Activated CD4-positive, alpha-beta T cell treated with anti-CD3 and anti-CD28 coated beads for 36 hours (primary cell): ENCODE measurements around the gene EPB41L4B. TPM values are rescaled to one million over a fixed set of nuclear protein-coding genes. Genes with fewer than 3 reads are reported as not detected.
"Not testable (repeated sequence)": the region's sequence is repeated elsewhere in the genome, so short reads cannot be mapped to it uniquely, and the experiment has no call there.

Experiments used
- ATAC-seq: fragments of 200-7000 bp; cut with Tn5 transposase; one replicate; pipeline ENCODE4 v1.10.0; 2021; ENCODE audit warnings: mild to moderate bottlenecking, moderate library complexity
- CTCF ChIA-PET: fragments of 350-600 bp; sonication (Branson Sonifier 250); formaldehyde crosslinking; loops from one replicate; lab custom pipeline; 2021; ENCODE audit warnings: antibody characterized with exemption; lab: Charles Lee
- POLR2A ChIA-PET: fragments of 350-600 bp; sonication (Branson Sonifier 250); formaldehyde crosslinking; loops from one replicate; lab custom pipeline; 2021; ENCODE audit warnings: antibody characterized with exemption, inconsistent platforms; lab: Charles Lee
- DNase-seq: peaks from one replicate; pipeline ENCODE4 v3.0.0-alpha.2; 2020
- H3K27ac Mint-ChIP-seq: one replicate; pipeline ENCODE4 v1.8.0; 2021; ENCODE audit warnings: mixed read lengths
- H3K27me3 Mint-ChIP-seq: one replicate; pipeline ENCODE4 v1.8.0; 2021; ENCODE audit warnings: mixed read lengths
- H3K36me3 Mint-ChIP-seq: one replicate; pipeline ENCODE4 v1.8.0; 2021; ENCODE audit warnings: low read depth, mixed read lengths
- H3K4me1 Mint-ChIP-seq: one replicate; pipeline ENCODE4 v1.8.0; 2021; ENCODE audit warnings: mixed read lengths
- H3K4me3 Mint-ChIP-seq: one replicate; pipeline ENCODE4 v1.8.0; 2021; ENCODE audit warnings: mild to moderate bottlenecking, moderate library complexity, mixed read lengths
- H3K9me3 Mint-ChIP-seq: one replicate; pipeline ENCODE4 v1.8.0; 2021; ENCODE audit warnings: low read depth, mixed read lengths
- intact Hi-C, 2 experiments: fragments of 100-400 bp; cut with DNase I in 1 of 2; cut with micrococcal nuclease in 1 of 2; formaldehyde crosslinking; loops; one replicate each; pipeline versions ENCODE4 v1.14.2 to v1.15.1; 2022 to 2024; cut with DNase I, micrococcal nuclease
- total RNA-seq, 2 experiments: library from RNA; stranded (reverse); gene quantifications; one replicate each; pipeline ENCODE4 v1.2.3, GENCODE V29; 2021

EPB41L4B gene
- total RNA-seq, 2 experiments from 2014 or later, result 0.23 to 0.33 TPM

GRCh38 chr9:109341561-109341960 lies 20.7 kb upstream of the EPB41L4B start:
- no peak for ATAC-seq
- H3K27ac Mint-ChIP-seq, result no peak overlapping the region
- CTCF ChIA-PET, result interaction anchor here (0.6 to 1.2 kb wide), 2 partner anchors 129 to 152 kb away, joined by 3 read pairs; no protein-coding TSS in a partner anchor
- intact Hi-C loops, result no loop called here
- H3K4me3 Mint-ChIP-seq, result no peak overlapping the region
- no peaks in the 10 kb centered on the region for H3K9me3 Mint-ChIP-seq
- no peaks in the 10 kb centered on the region for H3K4me1 Mint-ChIP-seq
- DNase-seq, result no peak
- POLR2A ChIA-PET, result no interaction called here
- no peaks in the 10 kb centered on the region for H3K36me3 Mint-ChIP-seq
- H3K27me3 Mint-ChIP-seq, result no peaks in the 10 kb centered on the region

GRCh38 chr9:109340979-109341378 lies 20.1 kb upstream of the EPB41L4B start:
- H3K9me3 Mint-ChIP-seq, DNase-seq, H3K4me3 Mint-ChIP-seq, H3K27ac Mint-ChIP-seq, ATAC-seq, H3K4me1 Mint-ChIP-seq, POLR2A ChIA-PET, H3K36me3 Mint-ChIP-seq, intact Hi-C loops, H3K27me3 Mint-ChIP-seq: not testable (repeated sequence)
- CTCF ChIA-PET, result interaction anchor here (1.2 kb wide), 1 partner anchor 129 kb away, joined by 3 read pairs; no protein-coding TSS in a partner anchor

GRCh38 chr9:109336409-109336808 lies 15.6 kb upstream of the EPB41L4B start:
- intact Hi-C loops, result no loop called here
- CTCF ChIA-PET, result no interaction called here

GRCh38 chr9:109335929-109336328 lies 15.1 kb upstream of the EPB41L4B start:
- CTCF ChIA-PET, result no interaction called here
- H3K4me3 Mint-ChIP-seq, result no peak overlapping the region
- intact Hi-C loops, result no loop called here
- POLR2A ChIA-PET, result no interaction called here
- no peaks in the 10 kb centered on the region for H3K4me1 Mint-ChIP-seq
- no peaks in the 10 kb centered on the region for H3K9me3 Mint-ChIP-seq
- DNase-seq (no peak), ATAC-seq (no peak)
- no peak overlapping the region for H3K27ac Mint-ChIP-seq
- peaks cover 4% of the 10 kb centered on the region for H3K27me3 Mint-ChIP-seq
- no peaks in the 10 kb centered on the region for H3K36me3 Mint-ChIP-seq

More at GRCh38 chr9:109336409-109336808, 15.6 kb upstream of the EPB41L4B start:
- no peaks in the 10 kb centered on the region for H3K9me3 Mint-ChIP-seq
- no peaks in the 10 kb centered on the region for H3K36me3 Mint-ChIP-seq
- H3K27ac Mint-ChIP-seq, result no peak overlapping the region
- DNase-seq (no peak), ATAC-seq (no peak)
- H3K27me3 Mint-ChIP-seq, result peaks cover 4% of the 10 kb centered on the region
- no peak overlapping the region for H3K4me3 Mint-ChIP-seq
- POLR2A ChIA-PET, result no interaction called here
- H3K4me1 Mint-ChIP-seq, result no peaks in the 10 kb centered on the region

GRCh38 chr9:109335121-109335520 lies 14.3 kb upstream of the EPB41L4B start:
- Mint-ChIP-seq H3K4me1 (no peaks in the 10 kb centered on the region), H3K27ac (no peak overlapping the region), H3K36me3 (no peaks in the 10 kb centered on the region), H3K4me3 (no peak overlapping the region), H3K9me3 (no peaks in the 10 kb centered on the region), H3K27me3 (peaks cover 5% of the 10 kb centered on the region)
- DNase-seq (no peak), ATAC-seq (no peak)
- intact Hi-C loops, result no loop called here
- CTCF ChIA-PET, result no interaction called here
- POLR2A ChIA-PET, result no interaction called here

- ATAC-seq (no peak), DNase-seq (no peak)
- H3K27me3 Mint-ChIP-seq, result peaks cover 19% of the 10 kb centered on the region
- H3K4me3 Mint-ChIP-seq, result no peak overlapping the region
- POLR2A ChIA-PET, result no interaction called here
- no peaks in the 10 kb centered on the region for H3K9me3 Mint-ChIP-seq
- CTCF ChIA-PET, result no interaction called here
- no peaks in the 10 kb centered on the region for H3K4me1 Mint-ChIP-seq
- H3K27ac Mint-ChIP-seq, result no peak overlapping the region
- no peaks in the 10 kb centered on the region for H3K36me3 Mint-ChIP-seq
- intact Hi-C loops, result no loop called here
Measured at GRCh38 chr9:109331353-109331752, 10.5 kb upstream of the EPB41L4B start.

- Mint-ChIP-seq H3K36me3 (no peaks in the 10 kb centered on the region), H3K4me1 (no peaks in the 10 kb centered on the region), H3K9me3 (no peaks in the 10 kb centered on the region), H3K27ac (no peak overlapping the region), H3K27me3 (peaks cover 21% of the 10 kb centered on the region), H3K4me3 (no peak overlapping the region)
- intact Hi-C loops, result loop anchor here in 1 of 2 experiments (10.0 kb wide), 1 partner anchor 395 kb away; the partner anchor contains the start of genes ABITRAM and ELP1
- POLR2A ChIA-PET, result no interaction called here
- CTCF ChIA-PET, result interaction anchor here (1.5 kb wide), 1 partner anchor 141 kb away, joined by 8 read pairs; no protein-coding TSS in a partner anchor
- DNase-seq, result no peak
- no peak for ATAC-seq
Measured at GRCh38 chr9:109329638-109330258, 8.9 kb upstream of the EPB41L4B start.

GRCh38 chr9:109328978-109329637 lies 8.2 kb upstream of the EPB41L4B start:
- ATAC-seq, result no peak
- intact Hi-C loops, result loop anchor here in 1 of 2 experiments (10.0 kb wide), 1 partner anchor 394 kb away; the partner anchor contains the start of genes ABITRAM and ELP1
- CTCF ChIA-PET, result interaction anchor here (1.5 kb wide), 1 partner anchor 141 kb away, joined by 8 read pairs; no protein-coding TSS in a partner anchor
- no peak for DNase-seq
- Mint-ChIP-seq H3K27me3 (peaks cover 21% of the 10 kb centered on the region), H3K4me1 (no peaks in the 10 kb centered on the region), H3K27ac (no peak overlapping the region), H3K4me3 (no peak overlapping the region), H3K9me3 (no peaks in the 10 kb centered on the region), H3K36me3 (no peaks in the 10 kb centered on the region)
- POLR2A ChIA-PET, result no interaction called here

GRCh38 chr9:109325089-109325488 lies 4.2 kb upstream of the EPB41L4B start:
- no peak overlapping the region for H3K27ac Mint-ChIP-seq
- no peak overlapping the region for H3K4me3 Mint-ChIP-seq

GRCh38 chr9:109323771-109324170 lies 2.9 kb upstream of the EPB41L4B start:
- ChIA-PET POLR2A (no interaction called here), CTCF (no interaction called here)
- DNase-seq (no peak), ATAC-seq (no peak)
- Mint-ChIP-seq H3K27me3 (peaks cover 34% of the 10 kb centered on the region), H3K27ac (no peak overlapping the region), H3K9me3 (no peaks in the 10 kb centered on the region), H3K4me3 (no peak overlapping the region), H3K4me1 (peaks cover 11% of the 10 kb centered on the region), H3K36me3 (no peaks in the 10 kb centered on the region)
- intact Hi-C loops, result loop anchor here (5.0 to 10.0 kb wide), 3 partner anchors 89 to 471 kb away; partner anchors contain the start of genes ABITRAM (in 1 of the 2) and ELP1 (in 1 of the 2)

More at GRCh38 chr9:109325089-109325488, 4.2 kb upstream of the EPB41L4B start:
- DNase-seq (no peak), ATAC-seq (no peak)
- H3K27me3 Mint-ChIP-seq, result peaks cover 30% of the 10 kb centered on the region
- POLR2A ChIA-PET, result no interaction called here
- CTCF ChIA-PET, result interaction anchor here (0.6 kb wide), 1 partner anchor 26 kb away, joined by 3 read pairs; no protein-coding TSS in a partner anchor
- H3K36me3 Mint-ChIP-seq, result no peaks in the 10 kb centered on the region
- no peaks in the 10 kb centered on the region for H3K9me3 Mint-ChIP-seq
- intact Hi-C loops, result loop anchor here in 1 of 2 experiments (10.0 kb wide), 1 partner anchor 390 kb away; the partner anchor contains the start of genes ABITRAM and ELP1
- H3K4me1 Mint-ChIP-seq, result peaks cover 6% of the 10 kb centered on the region

- DNase-seq (no peak), ATAC-seq (no peak)
- no peak overlapping the region for H3K4me3 Mint-ChIP-seq
- CTCF ChIA-PET, result interaction anchor here (0.7 to 1.1 kb wide), 6 partner anchors 15 to 119 kb away, joined by 3 to 5 read pairs (median 3); no protein-coding TSS in a partner anchor
- intact Hi-C loops, result loop anchor here (1.0 to 10.0 kb wide), 11 partner anchors 77 to 469 kb away; partner anchors contain the start of genes ABITRAM (in 2 of the 2), ELP1 (in 2 of the 2) and CTNNAL1 (in 1 of the 2)
- no peak overlapping the region for H3K27ac Mint-ChIP-seq
- peaks cover 13% of the 10 kb centered on the region for H3K4me1 Mint-ChIP-seq
- no peaks in the 10 kb centered on the region for H3K36me3 Mint-ChIP-seq
- H3K27me3 Mint-ChIP-seq, result peaks cover 44% of the 10 kb centered on the region
- no peaks in the 10 kb centered on the region for H3K9me3 Mint-ChIP-seq
- POLR2A ChIA-PET, result no interaction called here
Measured at GRCh38 chr9:109321727-109322126, 868 bp upstream of the EPB41L4B start.
